ENCODE measurements around the gene SPHK2. TPM values are rescaled to one million over a fixed set of nuclear protein-coding genes. Genes with fewer than 3 reads are reported as not detected.

The SPHK2 gene
- total RNA-seq, 2 experiments from 2014 or later: 22.3 to 22.9 TPM

- H3K9me3 Mint-ChIP-seq: no peaks in the 10 kb centered on the region
- TF ChIP-seq CTCF (IDR thresholded peaks at IDR 0.05): no peak
- H3K27ac Mint-ChIP-seq: peak overlapping the region; percentile 98
- CTCF ChIA-PET: no interaction called here
- H3K36me3 Mint-ChIP-seq (ENCODE audit: low read depth): peaks cover 8% of the 10 kb centered on the region
- no peak for DNase-seq
- ATAC-seq: no peak
- intact Hi-C loops (cut with micrococcal nuclease): loop anchor here (10.0 kb wide), 1 partner anchor 236 kb away; the partner anchor contains the start of gene PPP1R15A
- POLR2A ChIA-PET: interaction anchor here (1.5 kb wide), 1 partner anchor 20 kb away, joined by 3 read pairs; the partner anchor contains the start of genes RPL18 and SPHK2
- H3K27me3 Mint-ChIP-seq: no peaks in the 10 kb centered on the region
- peak overlapping the region; percentile 88 for H3K4me3 Mint-ChIP-seq
- peaks cover 43% of the 10 kb centered on the region for H3K4me1 Mint-ChIP-seq (ENCODE audit: low read depth)
Observed at GRCh38 chr19:48638831-48639381, 19.6 kb downstream of the SPHK2 start.

- ATAC-seq: no peak
- Mint-ChIP-seq H3K27me3 (no peaks in the 10 kb centered on the region), H3K4me1 (ENCODE audit: low read depth) (peaks cover 45% of the 10 kb centered on the region), H3K9me3 (no peaks in the 10 kb centered on the region), H3K27ac (peak overlapping the region; percentile 98), H3K36me3 (ENCODE audit: low read depth) (peaks cover 8% of the 10 kb centered on the region), H3K4me3 (peak overlapping the region; percentile 56)
- DNase-seq: no peak
- no peak for TF ChIP-seq CTCF (IDR thresholded peaks at IDR 0.05)
- intact Hi-C loops (cut with micrococcal nuclease): loop anchor here (10.0 kb wide), 2 partner anchors 105 to 235 kb away; partner anchors contain the start of genes IZUMO1, PPP1R15A and RASIP1
- ChIA-PET CTCF (no interaction called here), POLR2A (interaction anchor here (1.5 kb wide), 1 partner anchor 21 kb away, joined by 3 read pairs; the partner anchor contains the start of genes RPL18 and SPHK2)
Observed at GRCh38 chr19:48639483-48640375, 20.4 kb downstream of the SPHK2 start.

GRCh38 chr19:48641850-48642249, 22.5 kb downstream of the SPHK2 start:
- Mint-ChIP-seq H3K4me3 (no peak overlapping the region), H3K36me3 (ENCODE audit: low read depth) (peaks cover 8% of the 10 kb centered on the region), H3K27ac (no peak overlapping the region), H3K4me1 (ENCODE audit: low read depth) (peaks cover 49% of the 10 kb centered on the region), H3K9me3 (no peaks in the 10 kb centered on the region), H3K27me3 (no peaks in the 10 kb centered on the region)
- intact Hi-C loops (cut with micrococcal nuclease): loop anchor here (10.0 kb wide), 1 partner anchor 103 kb away; the partner anchor contains the start of genes IZUMO1 and RASIP1
- CTCF ChIA-PET: interaction anchor here (1.6 kb wide), 1 partner anchor 97 kb away, joined by 5 read pairs; no protein-coding TSS in a partner anchor
- no peak for ATAC-seq
- DNase-seq: no peak
- no peak for TF ChIP-seq CTCF (IDR thresholded peaks at IDR 0.05)
- POLR2A ChIA-PET: no interaction called here

GRCh38 chr19:48642862-48643261, 23.6 kb downstream of the SPHK2 start:
- no peaks in the 10 kb centered on the region for H3K27me3 Mint-ChIP-seq
- intact Hi-C loops (cut with micrococcal nuclease): loop anchor here (10.0 kb wide), 1 partner anchor 102 kb away; the partner anchor contains the start of genes IZUMO1 and RASIP1
- peaks cover 8% of the 10 kb centered on the region for H3K36me3 Mint-ChIP-seq (ENCODE audit: low read depth)
- peaks cover 45% of the 10 kb centered on the region for H3K4me1 Mint-ChIP-seq (ENCODE audit: low read depth)
- no peak for TF ChIP-seq CTCF (IDR thresholded peaks at IDR 0.05)
- no peak overlapping the region for H3K4me3 Mint-ChIP-seq
- H3K27ac Mint-ChIP-seq: no peak overlapping the region
- ATAC-seq: no peak
- ChIA-PET CTCF (no interaction called here), POLR2A (no interaction called here)
- no peak for DNase-seq
- no peaks in the 10 kb centered on the region for H3K9me3 Mint-ChIP-seq

Measured in activated CD8-positive, alpha-beta T cell treated with anti-CD3 and anti-CD28 coated beads for 36 hours (primary cell).